ENCODE results near the gene CNNM3.

The CNNM3 gene

DNA sequence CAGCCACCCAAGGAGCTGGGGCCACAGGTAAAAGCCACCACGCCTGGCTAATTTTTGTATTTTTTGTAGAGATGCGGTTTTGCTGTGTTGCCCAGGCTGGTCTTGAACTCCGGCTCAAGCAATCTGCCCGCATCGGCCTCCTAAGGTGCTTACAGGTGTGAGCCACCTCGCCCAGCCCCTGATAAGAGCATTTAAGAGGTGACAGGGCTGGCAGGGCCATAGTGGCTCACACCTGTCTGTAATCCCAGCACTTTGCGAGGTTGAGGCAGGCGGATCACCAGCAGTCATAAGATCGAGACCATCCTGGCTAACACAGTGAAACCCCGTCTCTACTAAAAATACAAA, 9.0 kb upstream of the CNNM3 start:
- H3K27ac Mint-ChIP-seq: peak overlapping the region; percentile 98
- H3K27me3 Mint-ChIP-seq: no peaks in the 10 kb centered on the region
- H3K4me3 Mint-ChIP-seq: peak overlapping the region; percentile 77
- no peaks in the 10 kb centered on the region for H3K9me3 Mint-ChIP-seq
- peaks cover 32% of the 10 kb centered on the region for H3K36me3 Mint-ChIP-seq
- ATAC-seq: no peak
- H3K4me1 Mint-ChIP-seq: peaks cover 35% of the 10 kb centered on the region

DNA sequence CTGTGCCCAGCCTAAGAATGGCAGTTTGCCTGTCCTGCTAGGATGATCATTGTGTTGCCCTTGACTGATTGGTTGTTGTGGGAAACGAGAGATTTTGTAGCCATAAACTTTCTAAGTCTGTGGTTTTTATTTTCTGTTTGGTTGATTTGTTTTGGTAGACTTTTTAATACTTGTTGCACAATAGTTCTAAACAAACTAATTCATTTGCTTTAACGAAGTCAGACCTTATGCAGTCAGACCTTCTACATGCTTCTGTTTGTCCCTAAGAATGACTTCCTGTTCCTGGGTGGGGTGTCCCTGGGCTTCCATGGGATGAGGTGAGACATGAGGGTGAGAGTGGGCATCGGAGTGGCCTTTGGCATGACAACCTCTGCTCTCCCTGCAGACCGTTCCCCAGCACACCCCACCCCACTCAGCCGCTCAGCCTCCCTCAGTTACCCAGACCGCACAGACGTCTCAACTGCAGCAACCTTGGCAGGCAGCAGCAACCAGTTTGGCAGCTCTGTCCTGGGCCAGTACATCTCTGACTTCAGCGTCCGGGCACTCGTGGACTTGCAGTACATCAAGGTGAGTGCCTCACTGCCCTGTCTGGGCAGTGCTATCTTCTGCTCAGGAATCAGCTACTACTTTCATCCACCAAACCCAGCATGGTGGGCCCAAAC, 7.8 kb upstream of the CNNM3 start:
- no peak for ATAC-seq
- Mint-ChIP-seq H3K4me3 (no peak overlapping the region), H3K27me3 (no peaks in the 10 kb centered on the region), H3K36me3 (peaks cover 40% of the 10 kb centered on the region), H3K4me1 (peaks cover 46% of the 10 kb centered on the region), H3K9me3 (no peaks in the 10 kb centered on the region), H3K27ac (peak overlapping the region; percentile 98)

DNA sequence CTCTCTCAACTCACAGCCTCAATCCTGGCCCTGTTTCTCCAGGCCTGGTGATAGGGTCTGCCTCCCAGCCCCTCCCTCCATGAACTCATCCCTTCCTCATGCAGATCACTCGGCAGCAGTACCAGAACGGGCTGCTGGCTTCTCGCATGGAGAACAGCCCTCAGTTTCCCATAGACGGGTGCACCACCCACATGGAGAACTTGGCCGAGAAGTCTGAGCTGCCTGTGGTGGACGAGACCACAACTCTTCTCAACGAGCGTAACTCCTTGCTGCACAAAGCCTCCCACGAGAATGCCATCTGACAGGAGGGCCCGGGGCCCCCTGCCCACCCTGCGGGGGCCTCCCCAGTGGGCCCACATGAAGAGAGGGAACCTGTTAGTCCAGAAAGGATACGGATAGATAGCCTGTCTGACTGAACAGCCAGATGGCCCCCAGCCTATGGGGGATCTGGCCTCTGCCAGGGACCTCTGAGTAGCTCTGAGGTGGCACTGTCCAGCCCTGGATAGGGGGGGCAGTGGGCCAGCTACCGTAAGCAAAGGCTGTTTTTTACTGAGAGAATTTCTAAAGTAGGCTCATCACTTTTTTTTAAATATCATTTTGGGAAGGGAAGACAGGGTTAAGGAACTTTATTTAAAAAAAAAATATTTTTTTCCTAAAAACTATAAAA, 6.7 kb upstream of the CNNM3 start:
- Mint-ChIP-seq H3K4me1 (peaks cover 46% of the 10 kb centered on the region), H3K27ac (peak overlapping the region; percentile 98), H3K36me3 (peaks cover 40% of the 10 kb centered on the region), H3K4me3 (no peak overlapping the region), H3K9me3 (no peaks in the 10 kb centered on the region), H3K27me3 (no peaks in the 10 kb centered on the region)
- ATAC-seq: no peak

DNA sequence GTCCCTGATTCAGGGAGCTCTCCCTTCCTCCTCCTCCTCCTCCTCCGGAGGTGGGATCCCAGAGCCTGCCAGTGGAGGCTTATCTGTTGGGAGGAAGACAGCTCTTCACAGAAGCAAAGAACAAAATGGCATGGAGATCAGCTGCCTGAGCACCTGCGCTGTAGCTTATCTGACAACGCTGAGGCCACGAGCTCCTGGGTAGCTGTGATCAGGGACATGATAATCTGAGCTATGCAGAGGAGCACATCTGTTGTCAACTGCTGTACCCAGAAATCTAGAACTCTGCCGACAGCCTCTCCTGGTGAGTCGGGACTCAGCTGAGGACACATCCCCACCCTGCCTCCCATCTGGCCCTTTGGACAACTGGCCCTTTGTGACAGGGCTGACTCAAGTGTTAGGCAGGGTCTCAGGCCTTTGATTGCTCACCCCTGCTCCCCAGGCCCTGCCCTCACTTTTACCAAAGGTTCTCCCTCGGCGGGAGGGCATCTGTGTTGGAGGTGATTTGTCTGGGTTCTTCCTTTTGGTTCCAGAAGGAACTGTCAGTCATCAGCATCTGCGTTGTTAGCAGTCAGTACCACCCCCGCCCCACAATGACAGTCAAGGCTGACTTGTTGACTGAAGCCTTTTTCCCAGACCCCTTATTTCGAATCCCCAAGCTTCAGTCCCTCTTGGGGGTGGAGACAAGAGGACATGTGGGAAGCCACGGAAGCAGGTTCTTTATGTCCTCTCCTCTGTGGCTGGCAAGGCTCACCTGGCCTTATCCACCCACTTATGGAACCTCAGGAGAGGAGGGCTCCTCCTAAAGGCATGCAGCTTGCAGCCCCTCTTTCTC, 5.9 kb upstream of the CNNM3 start:
- H3K36me3 Mint-ChIP-seq: peaks cover 40% of the 10 kb centered on the region
- H3K4me1 Mint-ChIP-seq: peaks cover 51% of the 10 kb centered on the region
- no peaks in the 10 kb centered on the region for H3K9me3 Mint-ChIP-seq
- H3K27me3 Mint-ChIP-seq: no peaks in the 10 kb centered on the region
- H3K4me3 Mint-ChIP-seq: no peak overlapping the region
- H3K27ac Mint-ChIP-seq: peak overlapping the region; percentile 44
- no peak for ATAC-seq

DNA sequence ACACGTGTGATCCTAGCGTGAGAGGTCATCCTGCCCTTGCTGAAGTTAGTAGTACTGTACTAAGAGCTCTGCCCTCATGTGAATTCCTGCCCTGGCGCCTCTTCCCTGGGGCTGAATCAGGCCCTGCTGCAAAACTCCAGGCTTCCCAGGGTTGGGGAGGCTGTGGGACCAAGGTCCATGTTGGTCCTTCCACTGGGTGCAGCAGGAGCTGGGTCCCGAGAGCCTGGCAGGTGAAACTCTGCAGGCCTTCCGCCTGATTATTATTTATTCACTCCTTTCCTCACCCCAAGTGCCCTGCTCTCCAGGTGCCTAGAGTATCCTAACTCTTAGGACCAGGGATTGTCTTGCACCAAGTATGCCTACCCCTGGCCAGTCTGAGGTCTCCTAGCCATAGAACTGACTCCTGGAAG, 5.3 kb upstream of the CNNM3 start:
- Mint-ChIP-seq H3K9me3 (no peaks in the 10 kb centered on the region), H3K27me3 (no peaks in the 10 kb centered on the region), H3K36me3 (peaks cover 40% of the 10 kb centered on the region), H3K27ac (peak overlapping the region; percentile 44), H3K4me1 (peaks cover 56% of the 10 kb centered on the region), H3K4me3 (no peak overlapping the region)
- no peak for ATAC-seq

DNA sequence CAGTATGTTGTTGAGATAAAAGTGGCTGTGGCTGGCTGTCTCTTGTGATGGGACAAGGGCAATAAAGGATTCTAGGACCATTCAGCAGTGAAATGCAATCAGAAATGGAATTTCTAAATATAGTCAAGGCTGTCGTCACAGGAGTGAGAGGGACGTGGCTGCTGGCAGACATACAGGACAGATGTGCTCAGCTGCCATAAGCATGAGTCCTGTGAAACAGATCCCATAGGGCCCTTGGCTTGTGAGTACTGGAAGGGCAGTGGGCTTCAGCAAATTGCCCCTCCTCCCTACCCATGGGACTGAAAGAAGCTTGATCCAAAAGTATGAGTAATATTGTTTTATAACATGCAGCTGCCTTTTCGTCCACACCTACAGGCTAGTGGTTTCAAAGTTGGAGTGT, 4.2 kb upstream of the CNNM3 start:
- peaks cover 47% of the 10 kb centered on the region for H3K4me1 Mint-ChIP-seq
- H3K4me3 Mint-ChIP-seq: no peak overlapping the region
- no peak for ATAC-seq
- no peaks in the 10 kb centered on the region for H3K27me3 Mint-ChIP-seq
- no peak overlapping the region for H3K27ac Mint-ChIP-seq
- H3K9me3 Mint-ChIP-seq: no peaks in the 10 kb centered on the region
- H3K36me3 Mint-ChIP-seq: peaks cover 35% of the 10 kb centered on the region

DNA sequence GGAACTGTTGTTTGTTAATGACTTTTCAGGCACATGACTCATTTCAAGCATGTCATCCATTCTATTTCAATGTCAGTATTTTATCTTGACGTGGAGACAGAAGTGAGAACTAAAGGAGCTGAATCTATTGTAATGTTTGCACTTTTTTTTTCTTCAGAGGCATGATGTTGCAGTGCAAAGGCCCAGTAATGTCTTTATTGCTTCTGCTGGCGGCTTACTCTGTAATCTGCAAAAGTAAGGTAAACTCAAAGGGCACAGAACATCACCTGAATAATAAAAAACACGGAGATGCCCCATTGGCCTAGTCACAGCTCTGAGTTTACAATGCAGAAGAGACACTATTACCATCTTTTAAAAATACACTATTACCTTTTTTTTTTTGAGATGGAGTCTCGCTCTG, 2.4 kb upstream of the CNNM3 start:
- peaks cover 39% of the 10 kb centered on the region for H3K36me3 Mint-ChIP-seq
- H3K4me3 Mint-ChIP-seq: no peak overlapping the region
- no peak overlapping the region for H3K27ac Mint-ChIP-seq
- H3K27me3 Mint-ChIP-seq: no peaks in the 10 kb centered on the region
- H3K4me1 Mint-ChIP-seq: peaks cover 56% of the 10 kb centered on the region
- no peaks in the 10 kb centered on the region for H3K9me3 Mint-ChIP-seq
- ATAC-seq: no peak

DNA sequence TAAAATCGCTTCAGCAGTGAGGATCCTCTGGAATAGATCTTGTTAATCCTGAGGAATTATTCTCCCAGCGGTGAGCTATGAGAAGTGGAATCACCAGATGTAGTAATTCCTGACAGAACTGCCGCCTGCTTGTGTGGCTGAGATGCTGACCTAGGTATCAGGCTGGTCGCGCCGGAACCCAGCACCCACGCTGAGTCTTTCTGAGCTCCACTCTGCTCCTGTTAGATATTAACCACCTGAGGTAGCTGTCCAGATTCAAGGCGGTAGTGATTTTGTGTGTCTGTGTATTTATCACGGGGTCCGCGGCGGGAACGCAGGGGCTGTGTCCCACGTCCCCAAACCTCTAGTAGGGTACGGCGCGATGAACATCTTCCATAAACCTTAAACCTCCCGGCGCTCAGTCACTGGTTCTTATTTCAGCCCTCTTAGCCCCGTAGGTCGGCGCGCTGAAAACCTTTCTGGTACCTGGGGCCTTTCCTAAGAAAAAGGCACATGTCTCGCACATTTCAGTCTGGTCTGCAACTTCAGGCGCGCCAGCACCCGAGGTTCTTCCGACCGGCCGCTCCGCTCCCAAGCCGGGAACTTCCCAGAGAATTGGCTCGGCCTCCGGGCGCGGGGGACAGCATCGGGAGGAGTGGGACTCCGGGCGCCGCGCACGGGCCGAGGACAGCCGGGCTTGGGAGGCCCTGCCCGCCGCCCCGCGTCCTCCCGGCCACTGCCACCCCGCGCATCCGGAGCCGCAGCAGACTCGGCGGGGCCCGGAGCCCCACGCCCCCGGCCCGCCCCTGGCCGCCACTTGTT, 542 bp upstream of the CNNM3 start:
- Mint-ChIP-seq H3K27me3 (no peaks in the 10 kb centered on the region), H3K4me3 (peak overlapping the region; percentile 87), H3K36me3 (peaks cover 37% of the 10 kb centered on the region), H3K27ac (peak overlapping the region; percentile 77), H3K4me1 (peaks cover 71% of the 10 kb centered on the region), H3K9me3 (no peaks in the 10 kb centered on the region)
- ATAC-seq: peak; percentile 2

DNA sequence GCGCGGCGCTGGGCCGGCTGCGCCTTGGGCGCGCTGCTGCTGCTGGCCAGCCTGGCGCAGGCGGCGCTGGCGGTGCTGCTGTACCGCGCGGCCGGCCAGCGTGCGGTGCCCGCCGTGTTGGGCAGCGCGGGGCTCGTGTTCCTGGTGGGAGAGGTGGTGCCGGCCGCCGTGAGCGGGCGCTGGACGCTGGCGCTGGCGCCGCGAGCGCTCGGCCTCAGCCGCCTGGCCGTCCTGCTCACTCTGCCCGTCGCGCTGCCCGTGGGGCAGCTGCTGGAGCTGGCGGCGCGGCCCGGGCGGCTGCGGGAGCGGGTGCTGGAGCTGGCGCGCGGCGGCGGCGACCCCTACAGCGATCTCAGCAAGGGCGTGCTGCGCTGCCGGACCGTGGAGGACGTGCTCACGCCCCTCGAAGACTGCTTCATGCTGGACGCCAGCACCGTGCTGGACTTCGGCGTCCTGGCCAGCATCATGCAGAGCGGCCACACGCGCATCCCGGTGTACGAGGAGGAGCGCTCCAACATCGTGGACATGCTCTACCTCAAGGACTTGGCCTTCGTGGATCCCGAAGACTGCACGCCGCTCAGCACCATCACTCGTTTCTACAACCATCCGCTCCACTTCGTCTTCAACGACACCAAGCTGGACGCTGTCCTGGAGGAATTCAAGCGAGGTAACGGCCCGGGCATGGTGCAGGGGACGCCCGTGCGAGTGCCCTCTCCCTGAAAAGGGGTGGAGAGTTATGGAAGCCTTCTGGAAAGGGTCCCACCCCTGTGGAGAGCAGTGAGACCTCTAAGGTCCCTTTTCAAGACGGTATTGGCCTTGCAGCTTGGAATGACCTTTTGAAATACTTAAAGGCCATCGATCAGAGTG, 1.0 kb downstream of the CNNM3 start:
- H3K4me3 Mint-ChIP-seq: peak overlapping the region; percentile 79
- no peak for ATAC-seq
- H3K4me1 Mint-ChIP-seq: peaks cover 66% of the 10 kb centered on the region
- no peaks in the 10 kb centered on the region for H3K9me3 Mint-ChIP-seq
- no peaks in the 10 kb centered on the region for H3K27me3 Mint-ChIP-seq
- H3K27ac Mint-ChIP-seq: peak overlapping the region; percentile 26
- H3K36me3 Mint-ChIP-seq: peaks cover 32% of the 10 kb centered on the region

DNA sequence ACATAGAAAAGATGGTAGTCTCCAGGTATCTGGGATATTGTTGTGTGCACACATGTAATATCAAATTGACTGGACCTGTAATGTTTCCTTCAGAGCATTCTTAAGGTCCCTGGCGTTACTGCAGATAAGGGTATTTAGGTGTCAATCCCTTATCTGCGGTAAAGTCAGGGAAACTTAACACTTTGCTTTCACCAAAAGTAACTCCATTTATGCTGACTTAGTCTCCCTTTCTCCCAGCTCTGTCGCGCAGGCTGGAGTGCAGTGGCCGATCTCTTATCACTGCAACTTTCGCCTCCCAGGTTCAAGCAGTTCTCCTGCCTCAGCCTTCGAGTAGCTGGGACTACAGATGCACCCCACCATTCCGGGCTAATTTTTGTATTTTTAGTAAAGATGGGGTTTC, 1.8 kb downstream of the CNNM3 start:
- Mint-ChIP-seq H3K9me3 (no peaks in the 10 kb centered on the region), H3K36me3 (peaks cover 25% of the 10 kb centered on the region), H3K27me3 (no peaks in the 10 kb centered on the region), H3K4me1 (peaks cover 60% of the 10 kb centered on the region), H3K27ac (peak overlapping the region; percentile 26), H3K4me3 (peak overlapping the region; percentile 79)
- no peak for ATAC-seq

DNA sequence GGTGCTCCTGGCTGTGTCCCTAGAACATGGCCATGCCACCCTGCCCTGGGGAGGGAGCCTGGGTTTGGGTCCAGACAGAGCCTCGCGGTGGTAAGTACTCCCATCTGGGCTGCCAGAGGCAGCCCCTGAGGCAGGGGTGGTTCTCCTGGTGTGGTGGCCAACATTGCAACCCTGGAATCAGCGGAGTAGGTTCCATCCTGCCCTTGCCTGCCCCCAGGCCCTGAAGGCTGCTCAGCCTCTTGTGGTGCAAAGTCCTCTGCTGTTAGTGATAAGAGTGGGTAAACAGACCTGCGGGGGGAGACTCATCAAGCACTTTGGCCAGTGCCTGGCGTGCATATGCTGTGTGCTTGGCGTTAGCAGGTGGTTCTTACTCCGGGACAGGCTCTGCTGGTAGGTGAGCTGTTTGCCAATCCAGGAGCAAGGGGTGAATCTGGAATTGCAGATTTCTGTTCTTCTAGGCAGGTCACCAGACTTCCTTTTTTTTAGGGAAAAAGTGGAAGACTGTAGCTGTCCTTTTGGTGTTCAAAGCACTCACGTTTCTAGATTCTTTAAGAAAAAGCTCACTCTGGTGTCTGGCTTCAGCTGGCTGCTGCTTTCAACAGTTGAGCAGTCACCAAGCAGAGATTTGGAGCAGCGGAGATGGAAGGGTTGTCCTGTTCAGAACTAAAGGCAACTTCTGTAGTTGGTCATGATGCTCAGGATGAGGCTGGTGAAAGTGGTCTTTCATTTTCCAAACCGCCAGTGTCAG, 3.2 kb downstream of the CNNM3 start:
- peaks cover 24% of the 10 kb centered on the region for H3K36me3 Mint-ChIP-seq
- ATAC-seq: no peak
- H3K4me1 Mint-ChIP-seq: peaks cover 55% of the 10 kb centered on the region
- H3K4me3 Mint-ChIP-seq: peak overlapping the region; percentile 41
- no peaks in the 10 kb centered on the region for H3K27me3 Mint-ChIP-seq
- no peaks in the 10 kb centered on the region for H3K9me3 Mint-ChIP-seq
- peak overlapping the region; percentile 21 for H3K27ac Mint-ChIP-seq

DNA sequence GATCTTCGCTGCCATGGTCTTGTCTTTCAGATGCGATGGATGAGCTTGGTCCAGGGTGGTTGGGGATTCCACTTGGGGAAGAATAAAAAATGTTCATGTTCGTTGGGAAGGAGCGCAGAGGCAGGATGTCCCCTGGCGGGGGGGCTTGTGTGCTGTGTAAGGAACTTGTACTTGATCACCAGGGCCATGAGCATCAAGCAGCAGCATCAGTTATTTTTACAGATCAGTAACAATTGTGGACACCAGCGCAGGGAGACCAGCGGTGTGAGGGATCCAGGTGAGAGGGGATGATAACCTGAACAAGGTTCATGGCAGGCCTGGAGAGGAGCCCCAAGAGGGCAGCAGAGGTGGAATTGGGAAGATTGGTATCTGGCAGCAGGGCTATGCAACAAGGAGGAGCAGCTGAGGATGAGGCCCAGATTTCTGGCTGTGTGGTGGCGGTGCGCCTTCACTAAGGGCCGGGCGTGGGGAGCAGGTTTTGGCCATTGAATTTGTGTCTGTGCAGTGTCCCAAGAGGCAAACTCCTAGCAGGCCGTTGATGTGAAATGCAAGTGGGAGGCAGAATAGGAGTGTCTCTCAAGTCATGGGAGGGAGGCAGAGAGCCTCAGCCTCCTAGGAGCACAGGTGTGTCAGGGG, 3.9 kb downstream of the CNNM3 start:
- Mint-ChIP-seq H3K36me3 (peaks cover 24% of the 10 kb centered on the region), H3K4me3 (peak overlapping the region; percentile 8), H3K9me3 (no peaks in the 10 kb centered on the region), H3K4me1 (peaks cover 52% of the 10 kb centered on the region), H3K27me3 (no peaks in the 10 kb centered on the region), H3K27ac (peak overlapping the region; percentile 21)
- no peak for ATAC-seq

DNA sequence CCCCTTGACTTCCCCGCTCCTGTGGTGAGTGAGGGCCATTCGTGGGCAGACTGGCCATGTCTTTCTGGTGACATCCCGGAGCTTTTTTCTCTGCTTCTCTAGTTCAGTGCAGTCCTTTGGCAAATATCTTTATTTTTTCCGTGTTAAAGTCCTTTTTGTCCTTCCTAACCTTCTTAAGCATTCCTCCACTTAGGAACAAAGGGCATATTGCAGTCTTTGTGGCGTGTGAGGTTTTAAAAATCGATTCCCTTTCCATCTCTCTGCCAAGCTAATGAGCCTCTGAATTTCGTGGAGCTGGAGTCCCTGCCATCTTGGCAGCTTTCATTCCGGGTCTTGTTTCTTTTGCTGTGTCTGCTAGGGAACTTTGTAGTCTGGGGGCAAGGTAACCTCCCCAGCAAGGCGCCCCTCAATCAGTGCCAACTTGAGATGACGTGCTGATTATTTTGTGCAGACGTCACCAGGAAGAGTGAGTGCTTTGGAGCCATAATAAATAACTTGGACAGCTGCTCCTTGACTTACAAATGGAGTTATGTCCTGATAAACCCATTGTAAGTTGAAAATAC, 5.1 kb downstream of the CNNM3 start:
- H3K36me3 Mint-ChIP-seq: peaks cover 28% of the 10 kb centered on the region

More for the DNA sequence above, 5.1 kb downstream of the CNNM3 start:
- no peaks in the 10 kb centered on the region for H3K9me3 Mint-ChIP-seq
- H3K27me3 Mint-ChIP-seq: no peaks in the 10 kb centered on the region
- H3K4me3 Mint-ChIP-seq: no peak overlapping the region
- H3K27ac Mint-ChIP-seq: no peak overlapping the region
- peaks cover 45% of the 10 kb centered on the region for H3K4me1 Mint-ChIP-seq
- no peak for ATAC-seq

Data from stimulated activated memory B cell treated with anti-CD40 and anti-IgM and Interleukin-4, amounts not matched to agents 10 μg/mL and 1 μg/mL and 100 μg/mL, for 72 hours (primary cell).